ENCODE results near the gene ATP11A.
"Not testable (repeated sequence)": the region's sequence is repeated elsewhere in the genome, so short reads cannot be mapped to it uniquely, and the experiment has no call there.

DNA sequence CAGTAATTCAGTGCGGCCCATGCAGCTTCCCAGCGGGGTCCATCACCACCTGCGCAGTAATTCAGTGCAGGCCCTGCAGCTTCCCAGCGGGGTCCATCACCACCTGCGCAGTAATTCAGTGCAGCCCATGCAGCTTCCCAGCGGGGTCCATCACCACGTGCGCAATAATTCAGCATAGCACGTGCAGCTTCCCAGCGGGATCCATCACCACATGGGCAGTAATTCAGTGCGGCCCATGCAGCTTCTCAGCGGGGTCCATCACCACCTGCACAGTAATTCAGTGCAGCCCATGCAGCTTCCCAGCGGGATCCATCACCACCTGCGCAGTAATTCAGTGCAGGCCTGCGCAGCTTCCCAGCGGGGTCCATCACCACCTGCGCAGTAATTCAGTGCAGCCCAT lies 173.5 kb downstream of the ATP11A start:
- TF ChIP-seq, protein P1, sequence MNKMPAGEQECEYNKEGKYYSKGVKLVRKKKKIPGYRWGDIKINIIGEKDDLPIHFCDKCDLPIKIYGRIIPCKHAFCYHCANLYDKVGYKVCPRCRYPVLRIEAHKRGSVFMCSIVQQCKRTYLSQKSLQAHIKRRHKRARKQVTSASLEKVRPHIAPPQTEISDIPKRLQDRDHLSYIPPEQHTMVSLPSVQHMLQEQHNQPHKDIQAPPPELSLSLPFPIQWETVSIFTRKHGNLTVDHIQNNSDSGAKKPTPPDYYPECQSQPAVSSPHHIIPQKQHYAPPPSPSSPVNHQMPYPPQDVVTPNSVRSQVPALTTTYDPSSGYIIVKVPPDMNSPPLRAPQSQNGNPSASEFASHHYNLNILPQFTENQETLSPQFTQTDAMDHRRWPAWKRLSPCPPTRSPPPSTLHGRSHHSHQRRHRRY (tag by site-specific recombination; IDR thresholded peaks at IDR 0.05) = not testable (repeated sequence)
- TF ChIP-seq, protein P2, sequence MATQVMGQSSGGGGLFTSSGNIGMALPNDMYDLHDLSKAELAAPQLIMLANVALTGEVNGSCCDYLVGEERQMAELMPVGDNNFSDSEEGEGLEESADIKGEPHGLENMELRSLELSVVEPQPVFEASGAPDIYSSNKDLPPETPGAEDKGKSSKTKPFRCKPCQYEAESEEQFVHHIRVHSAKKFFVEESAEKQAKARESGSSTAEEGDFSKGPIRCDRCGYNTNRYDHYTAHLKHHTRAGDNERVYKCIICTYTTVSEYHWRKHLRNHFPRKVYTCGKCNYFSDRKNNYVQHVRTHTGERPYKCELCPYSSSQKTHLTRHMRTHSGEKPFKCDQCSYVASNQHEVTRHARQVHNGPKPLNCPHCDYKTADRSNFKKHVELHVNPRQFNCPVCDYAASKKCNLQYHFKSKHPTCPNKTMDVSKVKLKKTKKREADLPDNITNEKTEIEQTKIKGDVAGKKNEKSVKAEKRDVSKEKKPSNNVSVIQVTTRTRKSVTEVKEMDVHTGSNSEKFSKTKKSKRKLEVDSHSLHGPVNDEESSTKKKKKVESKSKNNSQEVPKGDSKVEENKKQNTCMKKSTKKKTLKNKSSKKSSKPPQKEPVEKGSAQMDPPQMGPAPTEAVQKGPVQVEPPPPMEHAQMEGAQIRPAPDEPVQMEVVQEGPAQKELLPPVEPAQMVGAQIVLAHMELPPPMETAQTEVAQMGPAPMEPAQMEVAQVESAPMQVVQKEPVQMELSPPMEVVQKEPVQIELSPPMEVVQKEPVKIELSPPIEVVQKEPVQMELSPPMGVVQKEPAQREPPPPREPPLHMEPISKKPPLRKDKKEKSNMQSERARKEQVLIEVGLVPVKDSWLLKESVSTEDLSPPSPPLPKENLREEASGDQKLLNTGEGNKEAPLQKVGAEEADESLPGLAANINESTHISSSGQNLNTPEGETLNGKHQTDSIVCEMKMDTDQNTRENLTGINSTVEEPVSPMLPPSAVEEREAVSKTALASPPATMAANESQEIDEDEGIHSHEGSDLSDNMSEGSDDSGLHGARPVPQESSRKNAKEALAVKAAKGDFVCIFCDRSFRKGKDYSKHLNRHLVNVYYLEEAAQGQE (tag by site-specific recombination; IDR thresholded peaks at IDR 0.05) = not testable (repeated sequence)
- not testable (repeated sequence) for TF ChIP-seq ZBTB21 (tag by site-specific recombination; IDR thresholded peaks at IDR 0.05); ZNF175 (tag by site-specific recombination; IDR thresholded peaks at IDR 0.05); KLF1 (tag by site-specific recombination; IDR thresholded peaks at IDR 0.05); ZNF747 (tag by site-specific recombination; IDR thresholded peaks at IDR 0.05); REPIN1 (tag by site-specific recombination; IDR thresholded peaks at IDR 0.05; ENCODE audit: low read depth); ZNF560 (tag by site-specific recombination; IDR thresholded peaks at IDR 0.05; ENCODE audit: borderline replicate concordance); ZNF792 (tag by site-specific recombination; IDR thresholded peaks at IDR 0.05); SP3 (tag by site-specific recombination; IDR thresholded peaks at IDR 0.05)
- TF ChIP-seq, protein P3, sequence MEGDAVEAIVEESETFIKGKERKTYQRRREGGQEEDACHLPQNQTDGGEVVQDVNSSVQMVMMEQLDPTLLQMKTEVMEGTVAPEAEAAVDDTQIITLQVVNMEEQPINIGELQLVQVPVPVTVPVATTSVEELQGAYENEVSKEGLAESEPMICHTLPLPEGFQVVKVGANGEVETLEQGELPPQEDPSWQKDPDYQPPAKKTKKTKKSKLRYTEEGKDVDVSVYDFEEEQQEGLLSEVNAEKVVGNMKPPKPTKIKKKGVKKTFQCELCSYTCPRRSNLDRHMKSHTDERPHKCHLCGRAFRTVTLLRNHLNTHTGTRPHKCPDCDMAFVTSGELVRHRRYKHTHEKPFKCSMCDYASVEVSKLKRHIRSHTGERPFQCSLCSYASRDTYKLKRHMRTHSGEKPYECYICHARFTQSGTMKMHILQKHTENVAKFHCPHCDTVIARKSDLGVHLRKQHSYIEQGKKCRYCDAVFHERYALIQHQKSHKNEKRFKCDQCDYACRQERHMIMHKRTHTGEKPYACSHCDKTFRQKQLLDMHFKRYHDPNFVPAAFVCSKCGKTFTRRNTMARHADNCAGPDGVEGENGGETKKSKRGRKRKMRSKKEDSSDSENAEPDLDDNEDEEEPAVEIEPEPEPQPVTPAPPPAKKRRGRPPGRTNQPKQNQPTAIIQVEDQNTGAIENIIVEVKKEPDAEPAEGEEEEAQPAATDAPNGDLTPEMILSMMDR (tag by site-specific recombination; IDR thresholded peaks at IDR 0.05) = not testable (repeated sequence)
- TF ChIP-seq, protein P4, sequence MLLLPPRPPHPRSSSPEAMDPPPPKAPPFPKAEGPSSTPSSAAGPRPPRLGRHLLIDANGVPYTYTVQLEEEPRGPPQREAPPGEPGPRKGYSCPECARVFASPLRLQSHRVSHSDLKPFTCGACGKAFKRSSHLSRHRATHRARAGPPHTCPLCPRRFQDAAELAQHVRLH (tag by site-specific recombination; IDR thresholded peaks at IDR 0.05) = not testable (repeated sequence)
- TF ChIP-seq, protein P5, sequence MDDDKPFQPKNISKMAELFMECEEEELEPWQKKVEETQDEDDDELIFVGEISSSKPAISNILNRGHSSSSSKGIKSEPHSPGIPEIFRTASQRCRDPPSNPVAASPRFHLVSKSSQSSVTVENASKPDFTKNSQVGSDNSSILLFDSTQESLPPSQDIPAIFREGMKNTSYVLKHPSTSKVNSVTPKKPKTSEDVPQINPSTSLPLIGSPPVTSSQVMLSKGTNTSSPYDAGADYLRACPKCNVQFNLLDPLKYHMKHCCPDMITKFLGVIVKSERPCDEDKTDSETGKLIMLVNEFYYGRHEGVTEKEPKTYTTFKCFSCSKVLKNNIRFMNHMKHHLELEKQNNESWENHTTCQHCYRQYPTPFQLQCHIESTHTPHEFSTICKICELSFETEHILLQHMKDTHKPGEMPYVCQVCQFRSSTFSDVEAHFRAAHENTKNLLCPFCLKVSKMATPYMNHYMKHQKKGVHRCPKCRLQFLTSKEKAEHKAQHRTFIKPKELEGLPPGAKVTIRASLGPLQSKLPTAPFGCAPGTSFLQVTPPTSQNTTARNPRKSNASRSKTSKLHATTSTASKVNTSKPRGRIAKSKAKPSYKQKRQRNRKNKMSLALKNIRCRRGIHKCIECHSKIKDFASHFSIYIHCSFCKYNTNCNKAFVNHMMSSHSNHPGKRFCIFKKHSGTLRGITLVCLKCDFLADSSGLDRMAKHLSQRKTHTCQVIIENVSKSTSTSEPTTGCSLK (tag by site-specific recombination; IDR thresholded peaks at IDR 0.05) = not testable (repeated sequence)

All from HEK293 (cell line).